HG02981 (cell line): Measurements from ENCODE around the gene HSF2BP.
"Not testable (repeated sequence)": the region's sequence is repeated elsewhere in the genome, so short reads cannot be mapped to it uniquely, and the experiment has no call there.

Experiments
- ATAC-seq: cut with Tn5 transposase; IDR thresholded peaks from one replicate; pipeline ENCODE4 v1.9.1; 2021; ENCODE audit warnings: mild to moderate bottlenecking, moderate library complexity; ENCODE audit not compliant: unreplicated experiment

The HSF2BP gene

DNA sequence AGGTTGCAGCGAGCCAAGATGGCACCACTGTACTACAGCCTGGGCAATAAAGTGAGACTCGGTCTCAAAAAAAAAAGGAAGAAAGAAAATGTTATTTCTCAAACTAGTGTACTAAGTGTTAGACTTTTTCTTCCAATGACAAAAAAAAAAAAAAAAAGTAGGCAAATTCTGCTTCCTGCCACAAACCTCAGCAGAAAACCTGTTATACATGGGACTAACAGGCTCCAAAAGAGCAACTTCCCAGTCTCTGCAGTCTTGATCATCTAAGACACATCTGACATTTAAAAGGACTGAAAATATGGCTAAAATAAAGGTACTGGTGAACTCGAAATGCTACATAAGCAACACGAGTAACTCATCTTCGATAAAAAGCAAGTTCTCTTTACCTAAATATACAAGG is 59.6 kb downstream of the HSF2BP start:
- ATAC-seq = no peak

DNA sequence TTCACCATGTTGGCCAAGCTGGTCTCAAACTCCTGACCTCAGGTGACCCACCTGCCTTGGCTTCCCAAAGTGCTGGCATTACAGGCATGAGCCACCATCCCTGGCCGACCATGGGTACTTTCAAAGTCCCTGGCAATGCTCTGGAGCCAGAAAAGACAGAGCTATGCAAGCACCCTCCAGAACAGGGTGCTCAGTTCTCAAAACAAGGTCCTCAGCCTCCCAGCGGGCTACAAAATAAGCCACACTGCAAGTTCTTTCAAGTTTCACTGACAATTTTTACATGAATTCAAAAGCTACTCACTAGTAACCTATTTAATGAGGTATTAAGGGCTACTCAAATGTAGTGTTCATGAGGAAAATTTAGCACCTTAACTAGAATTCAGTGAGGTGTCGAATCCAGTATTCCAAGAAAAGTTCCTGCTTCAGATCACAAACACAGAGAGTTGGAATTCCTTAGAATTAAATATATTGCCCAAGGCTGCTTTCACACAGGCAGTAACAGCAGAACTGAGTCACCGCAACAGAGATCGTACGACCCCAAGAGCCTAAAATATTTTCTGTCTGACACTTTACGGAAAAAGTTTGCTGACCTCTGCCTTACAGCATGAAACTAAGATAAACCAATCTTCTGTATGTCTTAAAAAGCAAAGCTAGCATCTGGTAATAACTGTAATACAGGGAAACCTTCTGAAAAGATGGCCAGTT is 60.7 kb downstream of the HSF2BP start:
- no peak for ATAC-seq

DNA sequence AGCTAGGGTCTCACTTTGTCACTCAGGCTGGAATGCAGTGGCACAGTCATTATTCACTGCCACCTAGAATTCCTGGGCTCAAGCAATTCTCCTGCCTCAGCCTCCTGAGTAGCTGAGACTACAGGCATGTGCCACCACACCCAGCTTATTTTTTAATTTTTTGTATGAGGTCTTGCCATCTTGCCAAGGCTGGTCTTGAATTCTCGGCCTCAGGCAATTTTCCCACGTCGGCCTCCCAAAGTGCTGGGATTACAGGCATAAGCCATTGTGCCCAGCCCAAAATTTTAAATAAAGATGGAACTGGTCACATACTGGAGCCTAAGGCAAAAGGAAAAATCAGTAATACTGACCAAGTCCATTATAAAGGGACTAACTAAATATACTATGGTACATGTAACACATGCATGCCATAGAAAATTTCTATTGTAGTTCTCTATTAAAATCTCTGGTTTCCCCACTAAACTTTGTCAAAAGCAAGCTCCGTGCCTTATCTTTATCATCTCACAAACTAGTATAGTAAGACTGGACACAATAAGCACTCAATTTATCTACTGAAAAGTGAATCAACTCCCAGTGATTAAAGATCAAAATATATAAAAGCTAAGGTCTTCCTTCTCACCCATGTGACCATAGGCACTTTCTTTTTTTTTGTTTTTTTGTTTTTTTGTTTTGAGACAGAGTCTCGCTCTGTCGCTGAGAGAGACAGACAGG is 61.6 kb downstream of the HSF2BP start:
- no peak for ATAC-seq

DNA sequence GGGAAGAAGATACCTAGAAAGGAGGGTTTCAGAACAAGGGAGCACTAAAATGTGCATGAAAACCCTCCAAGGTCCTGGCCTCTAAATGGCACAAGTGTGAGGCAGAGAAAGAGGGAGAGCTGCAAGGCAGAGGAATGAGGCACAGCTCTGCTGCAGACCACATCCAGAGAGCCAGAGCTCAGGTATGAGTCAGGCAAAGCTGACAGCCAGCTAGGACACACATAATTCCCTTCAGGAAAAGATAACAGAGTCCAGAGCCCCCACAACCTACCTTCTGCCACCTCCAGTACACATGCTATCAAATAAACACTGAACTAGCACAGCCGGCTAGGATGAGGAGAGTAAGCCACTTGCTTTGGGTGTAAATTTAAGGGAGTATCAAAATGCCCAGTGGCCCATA is 62.2 kb downstream of the HSF2BP start:
- ATAC-seq = no peak

DNA sequence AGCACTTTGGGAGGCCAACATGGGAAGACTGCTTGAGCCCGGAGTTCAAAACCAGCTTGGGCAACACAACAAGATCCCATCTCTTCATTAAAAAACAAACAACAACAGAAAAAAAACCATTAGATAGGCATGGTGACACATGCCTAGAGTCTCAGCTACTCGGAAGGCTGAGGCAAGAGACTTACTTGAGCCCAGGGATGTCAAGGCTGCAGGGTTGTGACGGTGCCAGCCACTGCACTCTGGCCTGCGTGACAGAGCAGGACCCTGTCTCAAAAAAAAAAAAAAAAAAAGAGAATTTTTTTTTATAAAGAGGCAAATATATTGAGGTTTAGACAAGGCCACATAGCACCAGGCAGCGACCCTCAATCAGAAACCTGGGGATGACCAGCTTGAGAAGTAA is 62.7 kb downstream of the HSF2BP start:
- no peak for ATAC-seq

DNA sequence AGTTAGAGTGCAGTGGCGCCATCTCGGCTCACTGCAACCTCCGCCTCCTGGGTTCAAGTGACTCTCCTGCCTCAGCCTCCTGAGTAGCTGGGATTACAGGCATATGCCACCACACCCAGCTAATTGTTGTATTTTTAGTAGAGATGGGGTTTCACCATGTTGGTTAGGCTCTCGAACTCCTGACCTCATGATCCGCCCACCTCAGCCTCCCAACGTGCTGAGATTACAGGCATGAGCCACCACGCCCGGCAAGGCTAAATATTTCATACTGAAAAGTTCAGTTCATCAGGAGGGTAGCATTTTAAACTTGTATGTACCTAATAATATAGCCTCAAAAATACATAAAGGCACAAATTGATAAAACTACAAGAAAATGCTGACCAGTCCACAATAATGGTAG is 63.5 kb downstream of the HSF2BP start:
- ATAC-seq = not testable (repeated sequence)

DNA sequence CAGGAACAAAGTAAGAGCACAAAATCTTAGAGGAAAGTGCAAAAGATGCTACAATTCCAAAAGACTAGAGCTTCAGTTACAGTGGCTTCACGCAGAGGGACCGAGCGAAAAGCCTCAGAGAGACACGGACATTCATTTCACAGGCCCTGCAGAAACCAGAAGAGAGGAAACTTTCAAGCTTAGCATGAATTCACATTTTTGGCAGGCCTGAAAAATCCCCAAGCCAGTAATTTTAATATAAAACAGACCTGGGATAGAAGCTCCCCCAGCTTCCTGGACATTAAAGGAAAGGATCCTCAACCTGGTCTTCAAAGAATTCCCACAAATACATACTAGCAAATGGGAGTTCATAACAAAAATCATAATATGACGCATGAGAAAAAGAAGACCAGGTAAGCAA is 66.2 kb downstream of the HSF2BP start:
- ATAC-seq = no peak

DNA sequence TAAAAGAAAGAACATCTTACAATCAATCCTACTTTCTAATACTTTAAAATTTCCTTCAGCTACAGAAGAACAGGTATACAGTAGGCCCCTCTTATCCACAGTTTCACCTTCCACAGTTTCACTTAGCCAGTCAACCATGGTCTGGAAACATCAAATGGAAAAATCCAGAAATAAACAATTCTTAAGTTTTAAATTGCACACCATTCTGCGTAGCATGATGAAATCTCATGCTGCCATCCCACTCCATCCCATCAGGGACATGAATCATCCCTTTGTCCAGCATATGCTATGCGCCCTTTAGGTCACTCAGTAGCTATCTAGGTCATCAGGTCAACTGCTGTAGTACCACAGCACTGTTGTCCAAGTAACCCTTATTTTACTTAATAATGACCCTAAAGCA is 67.7 kb downstream of the HSF2BP start:
- ATAC-seq = no peak

DNA sequence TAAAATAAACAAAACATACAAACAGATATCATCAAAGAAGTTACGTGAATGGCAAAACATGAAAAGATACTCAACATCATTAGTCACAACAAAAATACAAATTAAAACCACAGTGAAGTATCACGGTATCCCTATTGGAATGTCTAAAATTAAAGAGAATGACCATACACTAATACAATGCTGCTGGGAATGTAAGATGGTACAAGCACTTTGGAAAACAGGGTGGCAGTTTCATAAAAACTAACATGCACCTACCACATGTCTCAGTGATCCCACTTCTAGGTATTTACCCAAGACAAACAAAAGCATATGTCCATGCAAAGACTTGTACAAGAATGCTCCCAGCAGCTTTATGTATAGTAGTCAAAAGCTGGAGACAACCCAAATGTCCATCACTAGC is 69.1 kb downstream of the HSF2BP start:
- ATAC-seq = no peak

DNA sequence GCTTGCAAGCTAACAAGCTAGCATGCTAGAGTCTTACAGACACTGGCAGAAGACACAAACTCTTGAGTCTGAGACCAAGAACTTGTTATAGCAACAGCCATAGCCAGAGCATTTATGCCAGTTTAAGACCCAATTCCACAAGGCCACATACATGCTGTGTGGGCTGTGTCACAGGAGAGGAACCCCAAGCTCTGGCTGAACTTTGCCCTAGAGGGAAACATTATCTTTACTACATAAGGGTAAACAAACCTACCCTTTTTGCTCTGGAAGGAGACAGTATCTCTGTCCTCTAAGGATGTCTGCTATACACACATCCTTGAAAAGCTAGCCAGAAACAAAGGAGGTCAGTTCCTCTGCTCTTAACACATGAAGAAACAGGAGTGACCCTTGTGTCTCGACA is 70.3 kb downstream of the HSF2BP start:
- ATAC-seq = no peak

DNA sequence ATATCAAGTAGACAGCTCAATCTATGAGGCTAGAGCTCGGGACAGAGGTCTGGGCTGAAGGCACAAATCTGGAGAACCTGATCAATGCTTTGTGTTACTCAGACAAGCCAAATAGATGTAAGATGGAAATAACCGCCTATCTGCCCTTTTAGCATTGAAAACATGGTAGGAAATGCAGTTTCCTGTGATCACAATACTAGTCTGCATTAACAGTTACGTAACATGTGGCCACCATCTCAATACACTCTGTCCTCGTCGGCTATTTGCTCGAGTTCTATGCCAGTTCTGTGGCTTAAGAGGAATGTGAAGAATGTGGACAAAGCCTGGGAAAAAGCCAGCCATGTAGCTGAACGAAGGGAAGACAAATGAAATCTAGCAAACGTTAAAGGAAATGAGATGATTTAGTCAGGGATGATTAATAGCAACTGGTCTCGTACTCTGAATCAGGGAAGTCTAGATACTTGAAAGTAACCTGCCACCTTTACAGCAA is 73.3 kb downstream of the HSF2BP start:
- ATAC-seq = no peak

DNA sequence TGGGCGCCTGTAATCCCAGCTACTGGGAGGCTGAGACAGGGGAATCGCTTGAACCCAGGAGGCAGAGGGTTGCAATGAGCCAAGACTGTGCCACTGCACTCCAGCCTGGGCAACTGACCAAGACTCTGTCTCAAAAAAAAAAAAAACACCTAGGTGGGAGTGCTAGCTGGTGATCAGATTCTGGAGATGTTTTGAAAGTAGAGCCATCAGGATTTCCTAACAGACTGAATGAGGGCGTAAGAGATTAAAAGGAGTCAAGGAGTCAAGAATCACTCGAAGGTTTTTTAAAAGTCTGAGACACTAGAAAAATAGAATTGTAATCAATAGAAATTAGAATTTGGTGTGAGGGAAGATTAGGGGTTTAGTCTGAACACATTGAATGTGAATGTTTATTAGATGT is 73.8 kb downstream of the HSF2BP start:
- no peak for ATAC-seq

DNA sequence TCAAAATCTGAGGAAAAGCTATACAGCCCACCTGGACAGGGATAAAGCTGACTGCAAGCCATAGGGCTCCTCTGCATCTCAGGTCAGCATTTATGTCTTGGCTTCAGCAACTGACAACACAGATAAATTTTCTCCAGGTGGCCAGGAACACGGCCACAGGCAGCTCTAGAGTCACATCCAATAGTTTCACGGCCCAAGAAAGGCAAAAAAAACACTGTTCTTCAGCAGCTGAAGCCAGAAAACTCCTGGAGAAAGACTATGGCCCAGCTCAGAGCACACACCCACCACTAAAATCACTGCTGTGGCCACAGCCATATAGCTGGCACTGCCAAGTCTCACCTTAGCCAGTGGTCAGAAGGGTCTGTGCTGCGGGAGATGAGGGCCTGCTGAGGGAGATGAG is 77.8 kb downstream of the HSF2BP start:
- ATAC-seq = no peak

DNA sequence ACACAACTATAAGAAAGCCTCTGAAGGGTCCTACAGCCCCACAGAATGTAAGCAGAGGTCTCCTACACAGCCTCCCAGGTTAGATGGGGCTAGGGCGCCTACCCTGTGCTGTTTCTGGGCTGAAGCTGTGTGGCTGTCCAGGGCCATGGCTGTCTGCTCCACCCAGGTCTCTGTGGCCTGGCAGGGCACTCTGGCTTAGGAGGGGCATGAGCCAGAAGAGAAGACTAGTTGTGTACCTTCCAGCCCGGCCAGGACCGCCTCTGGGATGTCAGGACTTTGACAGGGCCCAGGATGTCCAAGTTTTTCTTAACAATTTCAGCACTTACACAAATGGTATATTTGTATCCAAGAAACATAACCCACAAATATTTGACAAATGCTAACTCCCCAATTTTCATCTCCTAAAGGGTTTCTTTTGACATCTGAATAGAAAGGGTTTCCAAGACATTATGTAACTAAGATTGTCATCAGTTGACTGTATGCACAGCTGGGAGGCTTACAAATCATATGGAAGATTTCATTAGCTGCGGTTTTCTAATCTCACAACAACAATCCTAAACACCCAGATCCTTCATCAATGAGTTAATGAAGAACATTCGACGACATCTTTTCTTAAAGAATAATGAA is 80.5 kb downstream of the HSF2BP start:
- ATAC-seq = no peak

DNA sequence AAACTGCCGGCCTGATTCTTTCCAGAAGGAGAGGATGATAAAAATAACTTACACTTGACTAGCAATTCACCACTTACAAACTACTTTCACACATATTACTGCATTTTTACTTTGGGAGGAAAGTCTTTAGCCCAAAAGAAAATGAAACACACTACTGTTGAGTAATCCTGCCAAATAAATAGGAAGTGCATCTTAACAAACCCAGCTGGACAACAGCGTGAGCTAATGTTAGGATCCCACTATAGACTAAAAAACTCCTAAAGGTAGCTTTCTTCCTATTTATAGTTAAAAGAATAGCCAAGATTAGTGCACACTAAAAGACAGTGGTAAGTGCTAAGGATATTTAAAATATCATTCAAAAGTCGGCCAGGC is 83.8 kb downstream of the HSF2BP start:
- no peak for ATAC-seq

DNA sequence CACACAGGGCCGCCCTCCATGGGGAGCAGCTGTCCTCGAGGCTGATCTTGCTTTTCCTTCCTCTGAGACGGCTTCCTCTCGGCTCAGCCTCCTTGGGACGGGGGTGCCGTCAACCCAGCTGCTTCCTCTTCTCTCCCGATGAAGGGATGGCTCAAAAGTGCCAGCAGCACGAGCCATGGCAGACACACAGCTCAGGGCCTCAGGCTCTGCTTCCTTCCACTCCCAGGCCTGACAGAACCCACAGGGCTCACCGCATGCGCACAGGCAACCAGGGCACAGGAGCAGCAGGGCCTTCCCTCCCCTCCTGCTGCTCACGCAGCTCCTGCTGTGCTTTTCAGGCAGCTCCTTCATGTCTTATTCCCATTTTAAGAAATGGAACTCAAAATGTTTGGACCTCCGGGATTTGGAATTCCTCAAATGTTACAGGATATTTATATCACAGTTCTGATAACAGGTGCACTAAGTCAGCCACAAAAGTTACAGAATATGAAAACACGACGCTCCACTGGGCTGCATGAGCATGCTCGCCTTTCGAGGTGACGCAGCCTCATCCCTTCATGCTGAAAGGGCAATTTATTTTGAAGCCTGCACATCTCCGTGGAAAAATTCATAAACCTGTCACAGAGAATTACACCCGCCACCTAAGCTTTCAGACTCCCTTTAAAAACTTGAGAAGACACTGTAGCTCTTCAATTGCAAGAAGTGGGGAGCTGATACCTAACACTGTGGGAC is 84.4 kb downstream of the HSF2BP start:
- ATAC-seq = no peak

DNA sequence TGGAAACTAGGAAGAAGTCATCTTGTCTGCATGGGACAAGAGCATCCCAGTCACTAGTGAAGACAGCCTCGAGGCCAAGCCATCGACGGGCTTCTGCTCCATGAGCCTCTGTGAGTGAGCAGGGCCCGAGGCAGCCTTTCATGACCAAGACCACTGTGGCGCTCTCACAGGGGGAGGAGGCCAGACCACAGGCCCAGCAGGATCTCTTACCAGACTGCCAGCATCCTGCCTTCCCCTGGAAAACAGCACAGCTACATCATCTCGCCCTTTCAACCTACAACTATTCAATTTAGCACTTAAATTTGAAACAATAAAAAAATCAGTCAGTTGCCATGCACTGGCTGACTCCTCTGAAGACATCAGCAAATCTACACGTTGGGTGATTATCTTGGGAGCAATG is 85.4 kb downstream of the HSF2BP start:
- no peak for ATAC-seq

DNA sequence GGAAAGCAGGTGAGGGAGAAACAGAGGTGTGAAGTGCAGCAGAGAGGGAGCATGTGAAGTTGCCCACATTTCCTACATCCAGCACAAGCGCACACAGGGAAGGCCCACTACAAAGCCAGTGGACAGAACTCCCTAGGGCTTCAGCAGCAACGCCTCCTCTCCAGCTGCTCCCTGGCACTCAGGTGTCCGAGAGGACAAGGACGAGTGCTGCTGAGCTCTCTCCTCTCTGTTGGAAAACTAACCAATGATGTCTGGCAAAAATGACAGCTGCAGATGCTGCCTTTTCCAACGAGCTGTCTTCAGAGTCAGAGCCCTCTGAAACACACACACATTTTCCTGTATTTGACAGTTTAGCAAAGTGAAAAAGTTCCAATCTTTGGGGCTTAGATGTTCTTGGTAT is 86.8 kb downstream of the HSF2BP start:
- ATAC-seq = no peak

DNA sequence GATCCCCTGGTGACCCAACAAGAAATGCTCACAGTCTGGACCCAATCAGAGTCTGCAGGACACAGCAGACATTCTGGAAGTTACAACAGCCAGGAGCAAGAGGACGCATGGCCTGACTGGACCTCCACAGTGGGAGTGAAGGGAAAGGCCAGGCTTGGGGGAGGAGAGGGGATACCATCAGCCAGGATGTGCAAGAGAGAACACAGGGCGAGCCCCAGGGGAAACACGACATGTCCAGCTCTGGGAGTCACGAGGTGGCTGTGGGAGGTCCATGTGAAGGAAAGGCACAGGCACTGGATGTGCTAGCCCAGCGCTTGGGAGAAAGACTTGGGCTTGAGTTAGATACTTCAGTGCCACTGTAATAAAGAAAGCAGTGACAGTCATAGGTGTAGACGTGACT is 87.3 kb downstream of the HSF2BP start:
- no peak for ATAC-seq

DNA sequence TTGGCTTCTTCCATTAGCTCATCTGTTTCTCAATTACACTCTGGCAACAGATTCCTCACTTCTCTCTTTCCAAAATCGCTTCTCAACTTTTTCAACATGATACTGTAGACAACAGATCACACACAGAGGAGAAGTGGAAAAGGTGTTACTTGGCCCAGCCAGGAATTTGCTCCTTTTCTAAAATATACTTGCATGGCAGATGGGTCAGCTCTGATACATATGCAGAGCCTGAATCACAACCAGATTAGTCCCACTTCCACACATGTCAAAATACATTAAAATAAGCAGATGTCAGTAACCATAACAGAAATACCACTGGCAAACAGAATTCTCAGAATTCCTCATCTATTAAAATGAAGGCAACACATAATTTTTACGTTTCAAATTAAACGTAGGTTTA is 89.1 kb downstream of the HSF2BP start:
- not testable (repeated sequence) for ATAC-seq

DNA sequence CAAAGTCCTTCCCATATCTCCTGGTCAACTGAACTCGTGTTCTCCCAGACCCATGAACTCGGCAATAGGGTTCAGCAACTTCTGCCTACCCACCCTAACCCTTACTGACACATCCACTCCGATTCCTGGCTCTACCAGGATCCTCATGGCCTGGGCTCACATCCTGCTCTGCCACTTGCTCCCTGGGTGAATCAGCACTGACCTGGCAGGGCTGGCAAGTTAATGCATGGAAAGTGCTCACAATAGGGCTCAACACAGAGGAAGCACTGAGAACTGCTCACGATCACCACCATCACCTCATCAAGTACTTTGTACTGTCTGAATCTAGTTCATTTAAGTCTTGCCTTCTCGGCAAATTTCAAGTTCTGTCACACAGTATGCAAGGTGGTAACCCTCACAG is 96.8 kb downstream of the HSF2BP start:
- not testable (repeated sequence) for ATAC-seq

DNA sequence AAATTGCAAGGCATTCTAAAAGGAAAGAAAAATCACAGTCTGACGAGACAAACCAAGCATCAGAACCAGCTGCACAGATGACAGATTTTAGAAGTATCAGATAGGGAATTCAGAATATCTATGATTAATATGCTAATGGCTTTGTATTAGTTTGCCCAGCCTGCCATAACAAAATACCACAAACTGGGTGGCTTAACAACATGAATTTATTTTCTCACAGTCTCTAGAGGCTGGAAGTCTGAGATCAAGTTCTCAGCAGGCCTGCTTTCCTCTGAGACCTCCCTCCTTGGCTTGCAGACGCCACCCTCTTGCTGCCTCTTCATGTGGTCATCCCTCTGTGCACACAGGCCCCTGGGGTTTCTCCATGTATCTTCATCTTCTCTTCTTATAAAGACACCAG is 118.7 kb downstream of the HSF2BP start:
- not testable (repeated sequence) for ATAC-seq
